Activated T-cell treated with anti-CD3 and anti-CD28 coated beads, Interleukin-2, amount 50 U/mL, for 1 hour (primary cell): ENCODE results near the gene GLS.

ENCODE experiments used
- DNase-seq: peaks from one replicate; pipeline ENCODE4 v3.0.0-alpha.2; 2020

GLS gene

DNA sequence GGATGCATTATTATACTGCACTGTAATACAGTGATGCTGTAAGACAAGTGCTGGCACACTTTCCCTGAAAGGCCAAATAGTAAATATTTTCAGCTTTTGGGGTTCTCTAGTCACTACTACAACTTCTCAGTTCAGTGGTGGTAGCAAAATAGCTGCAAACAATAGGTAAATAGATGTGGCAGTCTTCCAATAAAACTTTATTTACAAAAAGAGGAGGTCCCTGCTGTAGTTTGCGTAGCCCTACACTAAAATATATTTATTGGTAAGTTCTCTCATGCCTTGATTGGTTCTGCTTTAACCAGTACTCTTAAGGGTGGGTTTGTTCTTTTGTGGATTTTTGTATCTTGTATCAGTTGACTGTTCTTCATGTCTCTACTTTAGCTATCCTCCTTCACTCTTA, 7.8 kb downstream of the GLS start:
- no peak for DNase-seq

DNA sequence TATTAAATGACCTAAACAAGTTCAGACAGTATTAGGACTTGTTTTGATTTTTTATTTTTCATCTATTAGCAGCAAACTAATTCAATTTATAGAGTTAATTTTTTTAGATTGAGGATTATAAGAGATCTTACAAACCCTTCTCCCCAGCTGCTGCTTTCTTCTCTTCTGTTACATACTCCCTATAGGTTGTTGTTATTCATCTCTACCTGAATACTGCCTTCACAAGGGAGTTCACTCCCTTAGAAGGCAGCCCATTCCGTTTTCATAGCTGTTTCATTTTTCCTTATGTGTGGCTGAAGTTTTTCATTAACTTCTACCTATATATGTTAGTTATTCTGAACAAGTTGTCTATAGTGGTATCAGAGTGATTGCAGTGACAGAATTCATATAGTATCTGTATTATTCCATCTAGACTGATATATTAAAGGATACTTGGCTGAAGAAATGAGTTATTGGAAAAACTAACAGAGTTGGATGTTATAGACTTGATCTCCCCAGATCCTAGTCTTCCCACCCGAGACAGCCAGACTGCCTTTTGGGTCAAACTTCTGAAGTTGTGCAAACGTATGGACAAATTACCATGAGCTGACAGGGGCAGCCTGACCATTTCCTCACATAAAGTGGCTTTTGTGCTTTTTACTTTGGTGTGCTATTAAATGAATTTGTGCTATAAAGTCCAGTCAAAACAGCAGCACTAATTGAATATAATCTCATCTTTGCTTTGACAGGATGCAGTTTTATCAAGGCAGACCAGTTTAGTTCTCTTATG, 8.7 kb downstream of the GLS start:
- DNase-seq, result no peak

DNA sequence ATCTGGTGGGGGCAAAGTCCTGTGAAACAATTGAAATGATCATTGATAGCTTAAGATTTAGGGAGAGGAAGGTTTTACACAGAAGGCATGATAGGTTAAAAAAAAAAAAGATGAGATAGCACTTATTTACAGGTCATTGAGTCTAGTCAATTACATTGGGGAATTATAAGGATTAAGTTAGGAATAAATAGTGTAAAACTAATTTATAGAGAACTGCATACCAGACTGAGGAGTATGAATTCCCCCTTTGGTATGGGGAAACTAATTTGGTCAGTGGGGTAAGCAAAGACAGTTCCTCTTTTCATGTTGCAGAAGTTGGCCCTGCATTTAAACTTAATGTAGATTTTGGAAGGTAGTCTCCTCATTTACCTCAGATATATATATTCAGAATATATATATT, 10.8 kb downstream of the GLS start:
- no peak for DNase-seq

DNA sequence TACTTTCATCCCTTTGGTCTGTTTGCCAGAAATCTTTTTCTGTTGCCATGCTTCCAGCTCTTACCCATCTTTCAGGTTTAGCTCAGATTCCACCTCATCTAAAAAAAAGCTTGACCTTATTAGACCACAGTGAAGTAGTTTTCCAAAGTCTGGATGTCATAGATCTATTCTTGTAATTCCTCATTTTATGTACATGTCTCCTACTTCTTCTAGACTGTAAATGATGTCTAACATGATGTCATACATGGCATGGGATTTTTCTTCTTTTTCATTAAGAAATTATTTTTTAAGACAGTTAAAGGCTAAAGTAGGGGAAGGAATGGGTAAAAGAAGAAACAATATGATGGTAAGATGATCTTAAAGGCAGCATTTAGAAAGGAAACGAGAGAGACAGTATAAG, 11.3 kb downstream of the GLS start:
- no peak for DNase-seq

DNA sequence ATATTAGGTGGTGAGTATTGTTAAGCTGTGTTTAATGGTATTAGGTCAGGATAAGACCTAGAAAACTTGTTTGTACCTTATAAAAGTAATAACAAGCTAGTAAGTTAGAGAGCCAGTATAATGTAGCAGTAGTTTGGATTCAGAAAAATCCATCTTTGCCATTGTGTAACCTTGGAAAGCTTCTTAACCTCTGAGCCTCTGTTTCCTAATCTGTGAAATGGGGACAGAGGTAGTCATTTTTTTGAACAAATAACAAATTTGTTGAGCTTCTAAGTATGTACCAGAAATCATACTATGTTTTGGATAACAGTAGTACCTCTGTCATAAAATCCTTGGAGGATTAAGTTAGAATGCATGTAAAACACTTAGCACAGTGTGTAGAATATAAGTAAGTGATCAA, 12.5 kb downstream of the GLS start:
- DNase-seq, result no peak

DNA sequence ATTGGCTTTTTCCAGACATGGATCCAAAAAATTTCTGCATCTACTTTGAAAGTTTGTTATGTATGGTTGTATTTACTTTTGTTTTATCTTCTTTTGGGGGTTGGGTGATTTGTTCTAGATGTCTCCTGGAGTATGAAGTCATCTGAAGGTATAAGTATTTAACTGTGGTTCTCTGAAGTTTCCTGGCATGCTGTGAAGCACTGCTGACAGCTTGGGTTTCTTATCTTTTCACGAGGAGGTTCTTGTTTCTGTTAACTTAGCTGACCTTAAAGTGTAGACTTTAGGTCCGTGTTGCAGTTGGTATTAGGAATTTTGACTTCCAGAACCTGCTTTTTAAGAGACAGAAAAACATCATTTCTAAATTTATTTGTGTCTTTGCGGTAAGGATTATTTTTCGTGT, 15.9 kb downstream of the GLS start:
- no peak for DNase-seq

DNA sequence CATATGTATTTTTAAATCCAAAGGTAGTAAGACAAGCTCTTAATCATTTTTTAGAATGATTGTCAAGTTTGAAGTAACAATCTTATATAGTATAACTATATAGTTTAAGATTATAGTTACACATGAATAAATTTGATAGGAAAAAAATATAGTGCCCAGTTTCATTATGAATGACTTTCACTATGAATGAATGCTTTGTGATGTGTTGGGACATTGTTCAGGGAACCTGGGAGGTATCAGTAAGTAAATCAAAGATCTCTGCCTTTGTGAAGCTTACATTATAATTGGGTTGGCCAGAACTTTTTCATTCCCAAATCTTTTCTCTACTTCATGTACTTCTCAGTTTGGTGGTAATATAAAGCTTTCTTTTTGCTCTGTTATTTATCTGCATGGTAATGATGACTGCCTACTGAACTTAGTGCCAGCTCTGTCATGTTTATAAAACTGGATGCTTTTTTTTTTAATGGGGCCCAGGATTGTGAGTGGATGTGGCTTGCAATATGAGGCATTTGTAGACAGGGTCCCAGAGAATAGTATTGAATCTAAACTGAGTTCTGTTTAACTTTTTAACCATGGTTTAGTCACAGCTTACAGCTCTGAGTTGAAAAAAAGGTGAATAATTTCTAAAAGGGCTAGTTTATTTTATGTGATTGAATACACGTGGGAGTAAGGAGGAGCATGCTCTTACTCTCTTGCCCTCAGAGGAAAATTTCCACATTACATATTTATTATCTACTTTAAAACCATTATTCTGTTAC, 23.3 kb downstream of the GLS start:
- DNase-seq, result no peak

DNA sequence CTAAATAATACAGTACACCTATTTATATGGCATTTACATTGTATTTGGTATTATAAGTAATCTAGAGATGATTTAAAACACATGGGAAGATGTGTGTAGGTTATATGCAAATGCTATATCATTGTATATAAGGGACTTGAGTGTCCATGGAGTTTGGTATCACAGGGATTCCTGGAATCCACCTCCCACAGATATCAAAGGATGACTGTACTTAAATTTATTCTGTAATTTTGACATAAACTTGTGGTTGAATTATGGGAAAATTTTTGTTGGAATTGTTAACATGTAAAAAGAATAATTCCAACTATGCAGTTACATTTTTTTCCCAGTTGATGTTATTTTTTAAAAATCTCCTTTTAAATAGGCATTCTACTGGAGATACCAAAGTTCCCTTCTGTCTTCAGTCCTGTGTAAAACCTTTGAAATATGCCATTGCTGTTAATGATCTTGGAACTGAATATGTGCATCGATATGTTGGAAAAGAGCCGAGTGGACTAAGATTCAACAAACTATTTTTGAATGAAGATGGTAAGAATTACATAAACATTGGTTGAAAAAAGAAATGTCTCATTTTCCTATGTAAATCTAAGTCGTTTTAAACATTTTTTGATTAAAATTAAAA, 24.1 kb downstream of the GLS start:
- no peak for DNase-seq

DNA sequence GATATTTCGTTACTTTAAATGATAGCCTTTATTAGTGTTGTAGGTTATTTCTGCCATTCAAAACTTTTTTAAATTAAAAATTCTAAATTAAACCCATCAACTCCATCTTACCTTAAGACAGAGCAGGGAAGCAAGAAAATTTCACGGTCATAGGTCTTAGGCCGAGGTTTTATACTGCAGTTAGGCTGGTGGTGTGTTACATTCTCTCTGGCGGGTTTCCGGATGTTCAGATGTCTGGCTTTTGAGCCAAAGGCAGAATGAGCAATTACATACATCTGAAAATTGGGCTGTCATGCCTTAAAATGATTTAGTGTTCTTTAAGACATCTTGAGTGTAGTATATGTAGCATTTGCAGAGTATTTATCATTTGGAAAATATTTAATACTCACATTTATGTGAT, 27.9 kb downstream of the GLS start:
- DNase-seq, result no peak

DNA sequence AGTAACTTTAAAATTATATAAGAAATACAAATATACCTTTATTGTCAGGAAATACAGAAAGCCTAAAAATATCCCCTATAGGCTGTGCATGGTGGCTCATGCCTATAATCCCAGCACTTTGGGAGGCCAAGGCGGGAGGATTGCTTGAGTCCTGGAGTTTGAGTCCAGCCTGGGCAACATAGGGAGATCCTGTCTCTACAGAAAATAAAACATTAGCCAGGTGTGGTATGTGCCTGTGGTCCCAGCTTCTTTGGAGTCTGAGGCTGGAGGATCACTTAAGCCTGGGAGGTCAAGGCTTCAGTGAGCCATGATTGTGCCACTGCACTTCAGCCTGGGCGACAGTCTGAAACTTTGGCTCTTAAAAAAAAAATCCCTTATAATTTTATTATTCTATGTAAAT, 29.1 kb downstream of the GLS start:
- no peak for DNase-seq

DNA sequence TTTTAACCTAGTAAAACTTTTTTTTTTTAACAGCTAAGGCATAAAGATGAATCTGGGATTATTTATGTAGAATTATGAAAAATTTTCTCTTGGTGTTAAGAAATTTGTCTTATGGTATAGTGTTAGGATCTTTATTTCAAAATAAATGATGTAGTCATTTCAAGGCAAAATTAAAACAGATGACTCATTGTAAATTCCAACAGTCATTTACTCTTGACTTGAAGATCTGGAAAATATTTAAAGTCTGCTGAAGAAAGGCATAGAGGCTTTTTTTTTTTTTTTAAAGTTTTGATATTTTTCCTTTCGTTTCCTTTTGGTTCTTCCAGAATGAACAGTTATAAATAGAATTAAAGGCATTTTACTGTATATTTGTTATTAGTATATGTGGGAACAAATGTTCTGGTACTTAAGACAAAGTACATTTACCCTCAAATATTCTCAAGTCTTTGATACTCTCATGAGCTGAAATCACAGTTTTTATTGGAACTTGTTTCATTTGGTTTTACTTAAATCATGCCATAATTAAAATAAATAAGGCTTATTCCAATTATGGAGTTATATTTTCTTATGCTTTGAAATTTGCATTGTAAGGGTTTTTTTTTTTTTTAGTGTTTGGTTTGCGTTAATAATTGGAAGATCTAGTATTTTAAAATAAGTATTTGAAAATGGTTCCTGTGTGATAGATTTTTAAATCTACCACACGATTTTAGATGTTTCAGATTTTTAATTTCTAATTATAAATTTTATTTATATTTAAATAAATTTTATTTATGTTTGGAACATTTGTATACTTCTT, 29.9 kb downstream of the GLS start:
- no peak for DNase-seq

DNA sequence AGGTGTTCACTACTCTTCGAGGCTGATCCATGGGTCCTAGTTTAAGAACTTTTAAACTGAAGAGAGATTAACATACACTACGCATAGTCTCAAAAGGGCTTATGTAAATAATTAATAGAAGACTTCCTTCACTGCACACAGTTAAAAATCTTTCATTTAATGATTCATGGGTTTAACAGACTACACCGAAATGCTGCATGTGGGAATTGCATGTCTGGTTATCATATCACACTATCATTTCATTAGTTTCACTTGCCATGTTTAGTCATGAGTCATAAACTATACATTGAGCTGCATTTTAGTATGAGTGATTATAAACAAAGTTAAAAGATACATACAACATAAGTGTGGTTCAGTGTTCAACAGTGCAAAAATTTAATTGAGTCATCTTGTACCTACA, 31.2 kb downstream of the GLS start:
- no peak for DNase-seq

DNA sequence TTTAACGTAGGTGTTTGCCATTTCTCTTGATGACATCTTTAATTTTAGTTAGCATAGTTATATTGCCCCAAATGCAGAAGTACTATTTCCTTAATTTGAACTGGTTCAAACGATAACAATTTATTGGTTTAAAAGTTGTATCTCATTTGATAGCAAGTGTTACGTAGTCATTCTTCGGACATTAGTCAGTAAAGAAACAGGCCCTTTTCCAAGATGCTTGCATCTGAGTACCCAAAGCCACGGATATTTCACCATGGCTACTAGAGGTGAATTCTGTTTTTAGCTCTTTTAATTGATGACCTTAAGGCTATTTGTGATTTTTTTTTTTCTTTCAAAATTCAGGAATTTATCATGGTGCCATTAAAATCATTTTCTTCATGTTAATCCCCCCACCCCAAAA, 32.1 kb downstream of the GLS start:
- DNase-seq, result no peak

DNA sequence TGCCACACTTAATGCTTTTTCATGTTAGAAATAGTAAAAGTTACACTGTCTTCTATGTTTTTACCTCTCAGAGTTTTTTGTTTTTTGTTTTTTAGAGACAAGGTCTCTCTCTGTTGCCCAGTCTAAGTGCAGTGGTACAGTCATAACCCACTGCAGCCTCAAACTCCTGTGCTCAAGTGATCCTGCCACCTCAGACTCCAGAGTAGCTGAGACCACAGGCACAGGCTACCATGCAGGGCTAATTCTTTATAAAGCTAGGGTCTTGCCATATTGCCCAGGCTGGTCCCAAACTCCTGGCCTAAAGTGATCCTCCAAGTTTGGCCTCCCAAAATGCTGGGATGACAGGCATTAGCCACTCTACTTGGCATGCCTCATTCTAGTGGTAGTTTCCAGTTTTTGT, 33.1 kb downstream of the GLS start:
- no peak for DNase-seq

DNA sequence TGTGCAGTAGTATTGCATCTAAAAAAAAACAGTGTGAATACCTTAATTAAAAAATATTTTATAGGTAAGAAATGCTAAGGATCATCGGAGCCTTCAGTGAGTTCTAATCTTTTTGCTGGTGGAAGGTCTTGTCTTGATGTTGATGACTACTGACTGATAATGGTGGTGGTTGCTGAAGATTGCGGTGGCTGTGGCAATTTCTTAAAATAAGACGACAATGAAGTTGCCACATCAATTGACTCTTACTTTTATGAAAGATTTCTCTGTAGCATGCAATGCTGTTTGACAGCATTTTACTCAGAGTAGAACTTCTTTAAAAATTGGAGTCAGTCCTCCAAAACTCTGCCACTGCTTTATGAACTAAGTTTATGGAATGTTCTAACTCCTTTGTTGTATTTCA, 36.2 kb downstream of the GLS start:
- DNase-seq, result no peak

DNA sequence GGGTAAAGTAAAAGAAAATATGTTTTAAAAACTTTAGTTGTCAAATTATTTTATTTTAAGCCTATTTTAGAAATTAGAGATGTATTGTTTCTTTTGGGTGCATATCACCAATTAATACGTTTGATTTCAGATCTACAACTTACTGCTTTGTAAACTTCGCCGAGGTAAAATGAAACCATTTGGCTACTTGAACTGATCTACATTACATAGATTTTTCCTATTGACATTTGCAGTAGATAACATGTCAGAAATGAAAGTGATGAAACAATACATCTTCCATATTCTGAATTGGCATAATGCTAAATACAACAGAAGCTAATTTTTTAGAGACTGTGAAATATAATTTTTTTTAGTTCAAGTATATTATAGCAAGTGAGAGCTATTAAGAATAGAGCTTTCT, 39.5 kb downstream of the GLS start:
- DNase-seq, result no peak

DNA sequence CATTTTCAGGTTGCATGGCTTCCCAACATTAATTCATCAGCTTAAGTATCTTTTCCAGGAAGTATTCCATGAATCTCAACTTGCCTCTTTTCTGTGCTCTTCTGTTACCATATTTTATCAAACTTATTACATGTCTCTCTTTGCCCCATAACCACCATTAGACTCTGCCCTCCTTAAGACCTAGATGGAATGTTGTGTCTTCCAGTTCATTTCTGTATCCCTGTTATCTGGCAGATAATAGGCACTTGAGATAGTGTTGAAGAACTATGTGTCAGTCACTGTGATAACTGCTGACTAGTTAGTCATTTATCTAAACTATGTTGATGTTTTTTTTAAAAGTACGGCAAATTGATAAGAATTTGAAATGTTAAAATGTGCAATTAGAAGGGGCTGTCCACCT, 41.8 kb downstream of the GLS start:
- DNase-seq, result no peak

DNA sequence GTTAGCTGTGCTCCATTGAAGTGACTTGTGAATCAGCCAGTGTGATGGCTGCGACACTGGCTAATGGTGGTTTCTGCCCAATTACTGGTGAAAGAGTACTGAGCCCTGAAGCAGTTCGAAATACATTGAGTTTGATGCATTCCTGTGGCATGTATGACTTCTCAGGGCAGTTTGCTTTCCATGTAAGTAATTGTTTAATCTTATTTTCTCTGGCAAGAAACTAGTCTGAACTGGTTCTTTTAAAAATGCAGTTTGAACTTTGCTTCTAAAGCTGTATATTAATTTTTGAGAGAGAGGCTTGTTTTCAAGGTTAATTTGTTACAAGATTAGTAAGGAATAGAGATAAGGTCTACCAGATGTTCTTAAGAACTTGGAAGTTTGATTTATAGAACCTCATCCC, 46.7 kb downstream of the GLS start:
- no peak for DNase-seq

DNA sequence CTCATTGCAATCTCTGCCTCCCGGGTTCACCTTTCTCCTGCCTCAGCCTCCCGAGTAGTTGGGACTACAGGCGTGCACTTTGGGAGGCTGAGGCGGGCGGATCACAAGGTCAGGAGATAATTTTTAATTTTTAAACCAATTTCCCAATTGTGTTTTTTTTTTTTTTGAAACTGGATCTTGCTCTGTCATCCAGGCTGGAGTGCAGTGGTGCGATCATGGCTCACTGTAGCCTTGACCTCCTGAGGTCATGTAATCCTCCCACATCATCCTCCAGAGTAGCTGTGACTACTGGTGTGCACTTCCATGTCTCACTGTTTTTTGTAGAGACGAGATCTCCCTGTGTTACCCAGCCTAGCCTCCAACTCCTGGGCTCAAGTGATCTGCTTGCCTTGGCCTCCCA, 49.3 kb downstream of the GLS start:
- no peak for DNase-seq

DNA sequence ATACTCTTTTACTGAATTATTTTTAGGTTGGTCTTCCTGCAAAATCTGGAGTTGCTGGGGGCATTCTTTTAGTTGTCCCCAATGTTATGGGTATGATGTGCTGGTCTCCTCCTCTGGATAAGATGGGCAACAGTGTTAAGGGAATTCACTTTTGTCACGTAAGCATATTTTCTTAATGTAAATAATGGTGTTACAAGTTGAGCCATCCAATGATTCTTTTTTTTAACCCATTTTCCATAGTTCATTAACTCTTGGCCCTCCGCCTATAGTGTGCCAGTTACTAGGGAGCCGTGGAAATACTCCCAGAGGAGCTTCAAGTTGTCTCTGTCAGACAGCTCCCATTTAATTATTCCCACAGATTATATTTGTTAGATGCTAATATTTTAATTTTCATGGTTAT, 49.8 kb downstream of the GLS start:
- no peak for DNase-seq

DNA sequence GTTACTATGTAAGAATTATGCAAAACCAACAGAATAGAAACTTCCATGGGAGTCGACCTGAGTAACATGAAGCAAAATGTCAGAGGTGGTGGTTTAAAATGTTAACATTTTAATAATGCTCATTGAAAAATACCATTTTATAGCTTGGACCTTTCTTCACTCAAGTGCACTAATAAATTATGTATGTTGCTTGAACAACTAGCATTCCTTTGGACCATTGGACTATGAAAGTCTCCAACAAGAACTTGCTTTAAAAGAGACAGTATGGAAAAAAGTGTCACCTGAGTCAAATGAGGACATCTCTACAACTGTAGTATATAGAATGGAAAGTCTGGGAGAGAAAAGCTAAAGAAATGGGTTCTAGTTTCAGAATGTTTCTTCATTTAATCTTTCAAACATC, 51.9 kb downstream of the GLS start:
- DNase-seq, result no peak

DNA sequence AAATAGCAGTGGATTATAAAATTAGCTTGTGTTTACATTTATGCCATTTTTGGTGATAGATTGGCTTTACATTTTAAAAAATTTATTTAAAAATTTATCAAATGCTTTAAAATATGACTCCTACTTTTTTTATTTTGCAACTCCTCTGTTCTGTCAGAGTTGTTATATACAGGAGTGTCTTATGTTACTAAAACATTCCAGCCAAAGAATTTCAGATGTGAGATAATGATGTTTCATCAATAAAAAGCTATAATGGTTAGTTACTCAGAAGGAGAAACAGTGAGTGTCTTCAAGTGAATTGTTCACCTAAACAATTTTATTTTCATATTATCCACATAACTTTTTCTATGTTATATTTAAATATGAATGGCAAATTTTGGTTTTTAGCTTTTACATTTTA, 52.7 kb downstream of the GLS start:
- DNase-seq, result no peak

DNA sequence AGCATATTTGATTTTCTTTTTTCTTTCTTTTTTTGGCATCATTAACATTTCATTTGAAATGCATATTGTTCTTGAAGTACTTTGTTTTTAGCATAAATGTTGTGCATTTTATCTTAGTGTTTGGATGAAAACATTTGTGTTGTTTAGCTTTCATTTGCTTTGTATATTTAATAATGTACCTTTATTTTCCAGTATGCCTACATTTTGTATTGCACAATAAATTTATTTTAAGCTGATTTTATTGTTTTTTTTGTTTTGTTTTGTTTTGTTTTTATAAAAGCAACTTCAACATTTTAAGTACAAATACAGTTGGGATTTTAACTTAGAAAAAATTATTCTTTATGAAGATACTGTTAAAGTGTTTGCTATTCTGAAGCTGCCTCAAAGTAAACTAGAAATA, 54.4 kb downstream of the GLS start:
- DNase-seq, result no peak
